PC-9 (cell line): ENCODE results near the gene NPHP4.

Experiments used
- CTCF ChIP-seq: fragments of 200-600 bp; sonication (generic); conservative IDR thresholded peaks from 2 replicates; pipeline ENCODE4 v1.6.1; 2017; ENCODE audit warnings: mixed run types, antibody characterized with exemption, mild to moderate bottlenecking, moderate library complexity
- EZH2 ChIP-seq: fragments of 200-600 bp; sonication (generic); IDR thresholded peaks from 2 replicates; pipeline ENCODE4 v1.8.0; 2017; ENCODE audit warnings: antibody characterized with exemption, low read depth

- TF ChIP-seq CTCF (no peak), EZH2 (no peak)
Measured at GRCh38 chr1:5913078-5913845, 79.0 kb downstream of the NPHP4 start.
